Vagina (tissue), 2 donors: ENCODE measurements around the gene PCAT7.

Experiments used
- POLR2AphosphoS5 ChIP-seq, 2 donors: sonication (generic); formaldehyde crosslinking; IDR thresholded peaks; one replicate each; pipeline ENCODE4 v1.9.0; 2017; ENCODE audit warnings: antibody characterized with exemption in 2 of 2, mild to moderate bottlenecking in 2 of 2, low read depth in 1 of 2; ENCODE audit not compliant: insufficient read depth in 1 of 2
- TF ChIP-seq, protein P1 (sequence below), 3 experiments: fragments of 450-650 bp in 2 of 3; fragments of 200-600 bp in 1 of 3; sonication (generic) in 1 of 3; IDR thresholded peaks; one replicate each; pipeline ENCODE4 v1.5.1; 2017 to 2019; ENCODE audit warnings: antibody characterized with exemption in 3 of 3, mild to moderate bottlenecking in 2 of 3, moderate library complexity in 2 of 3

DNA sequence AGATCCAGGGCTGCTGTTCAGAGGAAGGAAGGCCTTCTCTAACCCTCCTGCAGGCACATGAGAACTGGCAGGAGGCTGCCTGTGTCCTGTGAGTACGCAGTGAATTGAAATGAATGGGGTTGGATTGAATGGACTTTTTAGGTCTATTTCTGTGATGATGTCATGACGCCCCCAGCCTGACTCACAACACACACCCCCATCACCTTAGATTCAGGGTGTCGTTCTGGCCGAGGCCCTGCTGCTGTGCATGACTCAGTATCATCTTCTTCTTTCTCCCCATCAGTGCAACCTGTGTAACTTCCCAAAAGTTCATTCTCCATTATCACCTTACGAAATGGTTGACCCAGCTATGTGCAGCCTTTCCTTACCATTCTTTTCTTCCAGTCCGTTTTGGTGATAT is 5.4 kb downstream of the PCAT7 start:
- TF ChIP-seq, protein P1, sequence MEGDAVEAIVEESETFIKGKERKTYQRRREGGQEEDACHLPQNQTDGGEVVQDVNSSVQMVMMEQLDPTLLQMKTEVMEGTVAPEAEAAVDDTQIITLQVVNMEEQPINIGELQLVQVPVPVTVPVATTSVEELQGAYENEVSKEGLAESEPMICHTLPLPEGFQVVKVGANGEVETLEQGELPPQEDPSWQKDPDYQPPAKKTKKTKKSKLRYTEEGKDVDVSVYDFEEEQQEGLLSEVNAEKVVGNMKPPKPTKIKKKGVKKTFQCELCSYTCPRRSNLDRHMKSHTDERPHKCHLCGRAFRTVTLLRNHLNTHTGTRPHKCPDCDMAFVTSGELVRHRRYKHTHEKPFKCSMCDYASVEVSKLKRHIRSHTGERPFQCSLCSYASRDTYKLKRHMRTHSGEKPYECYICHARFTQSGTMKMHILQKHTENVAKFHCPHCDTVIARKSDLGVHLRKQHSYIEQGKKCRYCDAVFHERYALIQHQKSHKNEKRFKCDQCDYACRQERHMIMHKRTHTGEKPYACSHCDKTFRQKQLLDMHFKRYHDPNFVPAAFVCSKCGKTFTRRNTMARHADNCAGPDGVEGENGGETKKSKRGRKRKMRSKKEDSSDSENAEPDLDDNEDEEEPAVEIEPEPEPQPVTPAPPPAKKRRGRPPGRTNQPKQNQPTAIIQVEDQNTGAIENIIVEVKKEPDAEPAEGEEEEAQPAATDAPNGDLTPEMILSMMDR (IDR thresholded peaks at IDR 0.05): no peak
- TF ChIP-seq POLR2AphosphoS5 (IDR thresholded peaks at IDR 0.05; ENCODE audit: insufficient read depth in 1 of 2, low read depth in 1 of 2): no peak
